Fibroblast of mammary gland (primary cell): Measurements from ENCODE around the gene ELMO1.
A peak's percentile ranks its signal among the peaks of the same experiment; 100 is the strongest.
"Not testable (repeated sequence)": the region's sequence is repeated elsewhere in the genome, so short reads cannot be mapped to it uniquely, and the experiment has no call there.

Experiments
- DNase-seq: peaks from one replicate; pipeline ENCODE4 v3.0.0-alpha.2; 2010; ENCODE audit warnings: low read depth
- H3K4me3 ChIP-seq: 2 replicates; pipeline ENCODE4 v1.5.1; 2011; ENCODE audit warnings: low read depth, mild to moderate bottlenecking, low read length, moderate library complexity; ENCODE audit not compliant: control insufficient read depth
- CTCF ChIP-seq: conservative IDR thresholded peaks from 2 replicates; pipeline ENCODE4 v1.5.1; 2011; ENCODE audit warnings: low read depth, low read length, inconsistent platforms; ENCODE audit not compliant: control insufficient read depth, insufficient read depth

Gene ELMO1

GRCh38 chr7:37141742-37142141 is 306.9 kb downstream of the ELMO1 start:
- no peak for DNase-seq
- no peak overlapping the region for H3K4me3 ChIP-seq
- TF ChIP-seq CTCF: peak; percentile 2

GRCh38 chr7:37133902-37134301 is 314.8 kb downstream of the ELMO1 start:
- H3K4me3 ChIP-seq, DNase-seq: not testable (repeated sequence)

- DNase-seq: no peak
- TF ChIP-seq CTCF: no peak
- H3K4me3 ChIP-seq: no peak overlapping the region
Observed at GRCh38 chr7:37131855-37132254, 316.8 kb downstream of the ELMO1 start.

- TF ChIP-seq CTCF: no peak
Observed at GRCh38 chr7:37129035-37129425, 319.6 kb downstream of the ELMO1 start.

GRCh38 chr7:37128327-37129034 is 320.2 kb downstream of the ELMO1 start:
- H3K4me3 ChIP-seq: no peak overlapping the region
- DNase-seq: no peak
- TF ChIP-seq CTCF: no peak

More at GRCh38 chr7:37129035-37129425, 319.6 kb downstream of the ELMO1 start:
- no peak for DNase-seq
- H3K4me3 ChIP-seq: no peak overlapping the region

GRCh38 chr7:37119296-37119860 is 329.3 kb downstream of the ELMO1 start:
- no peak for DNase-seq
- TF ChIP-seq CTCF: no peak
- H3K4me3 ChIP-seq: no peak overlapping the region

GRCh38 chr7:37118004-37118403 is 330.7 kb downstream of the ELMO1 start:
- no peak overlapping the region for H3K4me3 ChIP-seq
- DNase-seq: no peak
- TF ChIP-seq CTCF: no peak
